SK-N-SH treated with all-trans-retinoic acid at 6 μM for 48 hours (cell line): Measurements from ENCODE around the gene RPS19BP1.

Experiments used
- ATAC-seq: fragments of 200-7000 bp; cut with Tn5 transposase; 3 replicates; pipeline ENCODE4 v1.9.1; 2020; ENCODE audit warnings: mild to moderate bottlenecking, moderate library complexity
- BACH2 ChIP-seq: fragments of 250-450 bp; sonication (Bioruptor Pico); IDR thresholded peaks from 2 replicates; pipeline ENCODE4 v1.9.0; 2021; ENCODE audit warnings: mild to moderate bottlenecking, borderline replicate concordance
- CREB5 ChIP-seq: fragments of 250-450 bp; sonication (Bioruptor Pico); IDR thresholded peaks from 2 replicates; pipeline ENCODE4 v1.5.1; 2020; ENCODE audit warnings: low read depth, mild to moderate bottlenecking, moderate library complexity
- CSDC2 ChIP-seq: fragments of 250-450 bp; sonication (Bioruptor Pico); IDR thresholded peaks from 2 replicates; pipeline ENCODE4 v1.5.0; 2020; ENCODE audit warnings: mild to moderate bottlenecking, moderate library complexity
- ESRRG ChIP-seq: fragments of 250-450 bp; sonication (Bioruptor Pico); IDR thresholded peaks from 2 replicates; pipeline ENCODE4 v1.6.1; 2021; ENCODE audit warnings: mild to moderate bottlenecking
- GLIS3 ChIP-seq: fragments of 250-450 bp; sonication (Bioruptor Pico); IDR thresholded peaks from 2 replicates; pipeline ENCODE4 v1.5.0; 2020; ENCODE audit warnings: mild to moderate bottlenecking, moderate library complexity
- OSR1 ChIP-seq: fragments of 250-450 bp; sonication (Bioruptor Pico); IDR thresholded peaks from 2 replicates; pipeline ENCODE4 v1.8.0; 2022; ENCODE audit warnings: moderate library complexity, mild to moderate bottlenecking, inconsistent platforms
- PATZ1 ChIP-seq: fragments of 250-450 bp; sonication (Bioruptor Pico); IDR thresholded peaks from 2 replicates; pipeline ENCODE4 v1.8.0; 2020; ENCODE audit warnings: mild to moderate bottlenecking, moderate library complexity, borderline replicate concordance
- POU6F1 ChIP-seq: fragments of 250-450 bp; sonication (Bioruptor Pico); IDR thresholded peaks from 2 replicates; pipeline ENCODE4 v1.8.0; 2021; ENCODE audit warnings: low read depth, mild to moderate bottlenecking, moderate library complexity, borderline replicate concordance
- PPARA ChIP-seq: fragments of 250-450 bp; sonication (Bioruptor Pico); IDR thresholded peaks from 2 replicates; pipeline ENCODE4 v1.5.0; 2020; ENCODE audit warnings: mild to moderate bottlenecking, borderline replicate concordance
- SNAI2 ChIP-seq: fragments of 250-450 bp; sonication (Bioruptor Pico); IDR thresholded peaks from 2 replicates; pipeline ENCODE4 v1.5.0; 2020; ENCODE audit warnings: mild to moderate bottlenecking, moderate library complexity
- ZC3H10 ChIP-seq: fragments of 250-450 bp; sonication (Bioruptor Pico); IDR thresholded peaks from 2 replicates; pipeline ENCODE4 v1.5.1; 2021; ENCODE audit warnings: mild to moderate bottlenecking, moderate library complexity
- ZFP3 ChIP-seq: fragments of 250-450 bp; sonication (Bioruptor Pico); IDR thresholded peaks from 2 replicates; pipeline ENCODE4 v1.5.0; 2020; ENCODE audit warnings: mild to moderate bottlenecking, moderate library complexity
- ZFP30 ChIP-seq: fragments of 450-650 bp; formaldehyde crosslinking; IDR thresholded peaks from 2 replicates; pipeline ENCODE4 v1.5.0; 2022; ENCODE audit warnings: mild to moderate bottlenecking, moderate library complexity
- ZNF565 ChIP-seq: fragments of 450-650 bp; formaldehyde crosslinking; conservative IDR thresholded peaks from 2 replicates; pipeline ENCODE4 v1.5.0; 2020; ENCODE audit warnings: low read depth, mild to moderate bottlenecking, moderate library complexity
- ZNF8 ChIP-seq: fragments of 450-650 bp; formaldehyde crosslinking; IDR thresholded peaks from 2 replicates; pipeline ENCODE4 v1.5.0; 2020; ENCODE audit warnings: mild to moderate bottlenecking, moderate library complexity
- TF ChIP-seq, protein P1 (sequence below): fragments of 250-450 bp; sonication (Bioruptor Pico); IDR thresholded peaks from 2 replicates; pipeline ENCODE4 v1.5.0; 2020; ENCODE audit warnings: mild to moderate bottlenecking, moderate library complexity
- TF ChIP-seq, protein P2 (sequence below): fragments of 250-450 bp; sonication (Bioruptor Pico); IDR thresholded peaks from 2 replicates; pipeline ENCODE4 v1.5.1; 2021; ENCODE audit warnings: mild to moderate bottlenecking, moderate library complexity

Gene RPS19BP1

GRCh38 chr22:39491696-39492095, 40.9 kb downstream of the RPS19BP1 start:
- TF ChIP-seq CSDC2 (CRISPR knock-in tag) (no peak), ESRRG (no peak), OSR1 (CRISPR knock-in tag) (no peak), PPARA (CRISPR knock-in tag) (no peak), BACH2 (no peak), POU6F1 (CRISPR knock-in tag) (no peak), PATZ1 (CRISPR knock-in tag) (no peak)
- TF ChIP-seq, all 23 proteins: peak for 0
- ATAC-seq, result no peak

DNA sequence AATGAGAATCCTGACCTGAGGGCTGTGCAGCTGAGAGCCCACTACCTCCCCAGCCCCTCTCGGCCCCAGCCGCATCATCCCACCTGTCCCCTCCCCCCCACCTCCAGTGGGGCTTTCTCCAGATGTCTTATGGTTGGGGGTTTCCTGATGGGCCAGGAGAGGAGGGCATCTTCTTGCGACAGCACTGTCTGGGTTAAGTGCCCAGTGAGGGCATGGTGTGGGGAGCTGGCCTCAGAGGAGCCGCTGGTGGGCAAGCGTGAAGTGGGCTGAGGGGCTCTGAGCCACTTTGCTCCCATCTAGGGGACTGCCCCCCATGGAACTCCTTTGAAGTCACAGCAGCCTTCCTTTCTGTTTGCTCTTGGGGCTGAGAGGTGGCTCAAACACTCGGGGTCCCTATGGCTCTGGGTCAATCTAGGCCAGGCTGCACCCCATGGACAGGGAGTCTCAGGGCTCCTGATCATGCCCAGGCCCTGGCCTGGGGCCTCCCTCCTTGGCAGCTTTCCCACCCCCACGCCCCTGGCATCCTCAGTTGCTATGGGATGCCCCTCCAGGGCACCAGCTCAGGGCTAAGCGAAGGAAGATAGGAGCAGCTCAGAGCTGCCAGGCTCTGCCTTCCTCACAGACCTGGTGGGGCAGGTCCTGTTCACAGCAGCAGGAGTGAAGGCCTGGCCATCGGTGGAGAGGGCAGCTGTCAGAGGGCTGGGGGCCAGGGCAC, 41.4 kb downstream of the RPS19BP1 start:
- TF ChIP-seq ZFP30 (CRISPR knock-in tag) (no peak), SNAI2 (CRISPR knock-in tag) (no peak), POU6F1 (CRISPR knock-in tag) (no peak), CSDC2 (CRISPR knock-in tag) (no peak), ESRRG (no peak), PATZ1 (CRISPR knock-in tag) (no peak), GLIS3 (CRISPR knock-in tag) (no peak), ZNF8 (no peak), ZNF565 (CRISPR knock-in tag) (no peak), ZFP3 (CRISPR knock-in tag) (no peak), ZC3H10 (no peak), CREB5 (CRISPR knock-in tag) (no peak), PPARA (CRISPR knock-in tag) (no peak)
- TF ChIP-seq, protein P1, sequence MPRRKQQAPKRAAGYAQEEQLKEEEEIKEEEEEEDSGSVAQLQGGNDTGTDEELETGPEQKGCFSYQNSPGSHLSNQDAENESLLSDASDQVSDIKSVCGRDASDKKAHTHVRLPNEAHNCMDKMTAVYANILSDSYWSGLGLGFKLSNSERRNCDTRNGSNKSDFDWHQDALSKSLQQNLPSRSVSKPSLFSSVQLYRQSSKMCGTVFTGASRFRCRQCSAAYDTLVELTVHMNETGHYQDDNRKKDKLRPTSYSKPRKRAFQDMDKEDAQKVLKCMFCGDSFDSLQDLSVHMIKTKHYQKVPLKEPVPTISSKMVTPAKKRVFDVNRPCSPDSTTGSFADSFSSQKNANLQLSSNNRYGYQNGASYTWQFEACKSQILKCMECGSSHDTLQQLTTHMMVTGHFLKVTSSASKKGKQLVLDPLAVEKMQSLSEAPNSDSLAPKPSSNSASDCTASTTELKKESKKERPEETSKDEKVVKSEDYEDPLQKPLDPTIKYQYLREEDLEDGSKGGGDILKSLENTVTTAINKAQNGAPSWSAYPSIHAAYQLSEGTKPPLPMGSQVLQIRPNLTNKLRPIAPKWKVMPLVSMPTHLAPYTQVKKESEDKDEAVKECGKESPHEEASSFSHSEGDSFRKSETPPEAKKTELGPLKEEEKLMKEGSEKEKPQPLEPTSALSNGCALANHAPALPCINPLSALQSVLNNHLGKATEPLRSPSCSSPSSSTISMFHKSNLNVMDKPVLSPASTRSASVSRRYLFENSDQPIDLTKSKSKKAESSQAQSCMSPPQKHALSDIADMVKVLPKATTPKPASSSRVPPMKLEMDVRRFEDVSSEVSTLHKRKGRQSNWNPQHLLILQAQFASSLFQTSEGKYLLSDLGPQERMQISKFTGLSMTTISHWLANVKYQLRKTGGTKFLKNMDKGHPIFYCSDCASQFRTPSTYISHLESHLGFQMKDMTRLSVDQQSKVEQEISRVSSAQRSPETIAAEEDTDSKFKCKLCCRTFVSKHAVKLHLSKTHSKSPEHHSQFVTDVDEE, result no peak
- TF ChIP-seq, protein P2, sequence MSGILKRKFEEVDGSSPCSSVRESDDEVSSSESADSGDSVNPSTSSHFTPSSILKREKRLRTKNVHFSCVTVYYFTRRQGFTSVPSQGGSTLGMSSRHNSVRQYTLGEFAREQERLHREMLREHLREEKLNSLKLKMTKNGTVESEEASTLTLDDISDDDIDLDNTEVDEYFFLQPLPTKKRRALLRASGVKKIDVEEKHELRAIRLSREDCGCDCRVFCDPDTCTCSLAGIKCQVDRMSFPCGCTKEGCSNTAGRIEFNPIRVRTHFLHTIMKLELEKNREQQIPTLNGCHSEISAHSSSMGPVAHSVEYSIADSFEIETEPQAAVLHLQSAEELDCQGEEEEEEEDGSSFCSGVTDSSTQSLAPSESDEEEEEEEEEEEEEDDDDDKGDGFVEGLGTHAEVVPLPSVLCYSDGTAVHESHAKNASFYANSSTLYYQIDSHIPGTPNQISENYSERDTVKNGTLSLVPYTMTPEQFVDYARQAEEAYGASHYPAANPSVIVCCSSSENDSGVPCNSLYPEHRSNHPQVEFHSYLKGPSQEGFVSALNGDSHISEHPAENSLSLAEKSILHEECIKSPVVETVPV, result no peak
- no peak for ATAC-seq
